HepG2 (cell line): Measurements from ENCODE around the gene ESM1. TPM values are rescaled to one million over a fixed set of nuclear protein-coding genes. Genes with fewer than 3 reads are reported as not detected.

ENCODE experiments used
- ATAC-seq: fragments of 200-7000 bp; cut with Tn5 transposase; 3 replicates; pipeline ENCODE4 v1.9.1; 2020; ENCODE audit warnings: mild to moderate bottlenecking, moderate library complexity
- BruUV-seq: library from RNA; stranded (reverse); fragments of 400-500 nt; replicated peaks from 2 replicates; lab custom pipeline; 2021; lab: Mats Ljungman, UMichigan
- CTCF ChIA-PET: fragments of 300-600 bp; formaldehyde crosslinking; extraction: SDS; loops from one replicate; lab custom pipeline; 2021; ENCODE audit warnings: low total read pairs, inconsistent platforms, low intra/inter-chr PET ratio; lab: Yijun Ruan, JAX
- POLR2A ChIA-PET: fragments of 350-600 bp; sonication (Branson Sonifier 250); formaldehyde crosslinking; loops from one replicate; lab custom pipeline; 2020; ENCODE audit warnings: antibody characterized with exemption, inconsistent platforms; lab: Yijun Ruan, JAX
- DNase-seq: peaks from one replicate; pipeline ENCODE4 v3.0.0-alpha.2; 2015; ENCODE audit warnings: low spot score
- FAIRE-seq: peaks from 3 replicates; lab custom pipeline; 2011; peaks lifted over from hg19 to GRCh38; lab: Jason Lieb, UNC
- H2AFZ ChIP-seq: one replicate; pipeline ENCODE4 v1.6.1; 2011; ENCODE audit warnings: low read length, inconsistent platforms
- H3K27ac ChIP-seq: fragments of 300-600 bp; 3 replicates; pipeline ENCODE4 v1.8.0; 2011; ENCODE audit warnings: mixed run types, mild to moderate bottlenecking, mixed read lengths, low read length, inconsistent platforms; ENCODE audit not compliant: insufficient read depth; ENCODE audit errors: extremely low read length
- H3K27me3 ChIP-seq, 2 experiments: fragments of 200-600 bp in 1 of 2; 2 replicates in 1 of 2; 3 replicates in 1 of 2; pipeline versions ENCODE4 v1.6.0 to v1.8.0; 2011; ENCODE audit warnings: low read length in 2 of 2, mild to moderate bottlenecking in 2 of 2, moderate library complexity in 2 of 2, inconsistent platforms in 1 of 2; ENCODE audit not compliant: insufficient read depth in 2 of 2, control insufficient read depth in 1 of 2
- H3K36me3 ChIP-seq, 2 experiments: fragments of 200-600 bp in 1 of 2; replicated peaks in 1 of 2; 2 replicates in 1 of 2; 3 replicates in 1 of 2; pipeline versions ENCODE4 v1.5.1 to v1.8.0; 2011; ENCODE audit warnings: low read length in 2 of 2, inconsistent platforms in 1 of 2; ENCODE audit not compliant: insufficient read depth in 2 of 2, control insufficient read depth in 1 of 2
- H3K4me1 ChIP-seq: 2 replicates; pipeline ENCODE4 v1.5.1; 2012; ENCODE audit warnings: low read length, inconsistent platforms; ENCODE audit not compliant: insufficient read depth
- H3K4me2 ChIP-seq: 2 replicates; pipeline ENCODE4 v1.6.0; 2011; ENCODE audit warnings: low read depth, low read length, inconsistent platforms
- H3K4me3 ChIP-seq, 3 experiments: fragments of 200-600 bp in 1 of 3; sonication (generic), shearing (Covaris generic) in 1 of 3; replicated peaks in 1 of 3; 2 replicates each; pipeline ENCODE4 v1.5.1; 2011 to 2016; ENCODE audit warnings: low read length in 3 of 3, inconsistent platforms in 2 of 3, low read depth in 2 of 3, mild to moderate bottlenecking in 2 of 3, control low read depth in 1 of 3, mixed read lengths in 1 of 3; ENCODE audit not compliant: insufficient read depth in 1 of 3
- H3K79me2 ChIP-seq: one replicate; pipeline ENCODE4 v1.6.1; 2011; ENCODE audit warnings: low read length, inconsistent platforms; ENCODE audit not compliant: insufficient read depth
- H3K9ac ChIP-seq: 2 replicates; pipeline ENCODE4 v1.6.0; 2011; ENCODE audit warnings: mild to moderate bottlenecking, low read depth, low read length, inconsistent platforms; ENCODE audit not compliant: insufficient read depth
- H3K9me3 ChIP-seq: 2 replicates; pipeline ENCODE4 v1.5.1; 2012; ENCODE audit warnings: mild to moderate bottlenecking, low read length
- H4K20me1 ChIP-seq: 2 replicates; pipeline ENCODE4 v1.6.0; 2011; ENCODE audit warnings: inconsistent platforms, mild to moderate bottlenecking, low read length, moderate library complexity; ENCODE audit not compliant: insufficient read depth
- CCDC6 ChIP-seq: sonication (generic); formaldehyde crosslinking; IDR thresholded peaks from 2 replicates; pipeline ENCODE4 v1.8.1; 2022; ENCODE audit warnings: mild to moderate bottlenecking, missing genetic modification reagents, moderate library complexity
- GATAD1 ChIP-seq: IDR thresholded peaks from 2 replicates; pipeline ENCODE4 v1.6.1; 2016; ENCODE audit warnings: missing genetic modification reagents, missing compliant biosample characterization
- HINFP ChIP-seq: sonication (generic); formaldehyde crosslinking; IDR thresholded peaks from 2 replicates; pipeline ENCODE4 v1.4.0; 2020; ENCODE audit warnings: low read depth, mild to moderate bottlenecking, missing genetic modification reagents
- MEIS2 ChIP-seq: sonication (generic); formaldehyde crosslinking; IDR thresholded peaks from 2 replicates; pipeline ENCODE4 v1.9.0; 2021; ENCODE audit warnings: mild to moderate bottlenecking, missing genetic modification reagents
- MIER2 ChIP-seq: IDR thresholded peaks from 2 replicates; pipeline ENCODE4 v1.6.1; 2016; ENCODE audit warnings: missing biosample characterization, missing genetic modification reagents
- MIXL1 ChIP-seq: IDR thresholded peaks from 2 replicates; pipeline ENCODE4 v1.6.1; 2016
- MTF2 ChIP-seq: sonication (generic); formaldehyde crosslinking; IDR thresholded peaks from 2 replicates; pipeline ENCODE4 v1.5.0; 2020; ENCODE audit warnings: missing genetic modification reagents, borderline replicate concordance
- POLR2AphosphoS2 ChIP-seq: IDR thresholded peaks from 2 replicates; pipeline ENCODE4 v1.6.1; 2011; ENCODE audit warnings: low read depth, low read length, improper control_type of control experiment
- PPARG ChIP-seq: conservative IDR thresholded peaks from 2 replicates; pipeline ENCODE4 v1.6.1; 2016; ENCODE audit warnings: missing biosample characterization, missing genetic modification reagents
- RAD21 ChIP-seq: fragments of 450-650 bp; formaldehyde crosslinking; IDR thresholded peaks from 2 replicates; pipeline ENCODE4 v1.5.0; 2020; ENCODE audit warnings: mild to moderate bottlenecking
- SMAD3 ChIP-seq: sonication (generic); formaldehyde crosslinking; IDR thresholded peaks from 2 replicates; pipeline ENCODE4 v1.4.0; 2020; ENCODE audit warnings: missing genetic modification reagents
- ZBTB44 ChIP-seq: sonication (generic); formaldehyde crosslinking; IDR thresholded peaks from 2 replicates; pipeline ENCODE4 v1.4.0; 2020; ENCODE audit warnings: missing genetic modification reagents
- ZEB1 ChIP-seq: IDR thresholded peaks from 2 replicates; pipeline ENCODE4 v1.6.1; 2012; ENCODE audit warnings: mild to moderate bottlenecking, low read depth, inconsistent platforms; ENCODE audit not compliant: insufficient replicate concordance
- ZFP1 ChIP-seq: IDR thresholded peaks from 2 replicates; pipeline ENCODE4 v1.6.1; 2016
- ZKSCAN5 ChIP-seq: sonication (generic); formaldehyde crosslinking; IDR thresholded peaks from 2 replicates; pipeline ENCODE4 v1.5.1; 2020; ENCODE audit warnings: mild to moderate bottlenecking, missing genetic modification reagents
- ZNF460 ChIP-seq: sonication (generic); formaldehyde crosslinking; IDR thresholded peaks from 2 replicates; pipeline ENCODE4 v1.5.1; 2020; ENCODE audit warnings: missing genetic modification reagents, mild to moderate bottlenecking, borderline replicate concordance
- ZNF737 ChIP-seq: sonication (generic); formaldehyde crosslinking; IDR thresholded peaks from 2 replicates; pipeline ENCODE4 v1.5.0; 2020; ENCODE audit warnings: missing genetic modification reagents, mild to moderate bottlenecking, borderline replicate concordance
- WGBS: methylation state at CpG from one replicate; pipeline ENCODE4 v1.1.6; 2017; ENCODE audit warnings: low lambda C conversion rate; 5-methylcytosine and 5-hydroxymethylcytosine counted together
- in situ Hi-C: cut with HindIII; loops from 2 replicates; pipeline ENCODE4 v1.10.0; 2017; ENCODE audit warnings: low pct_unique_long_range_greater_than_20kb; ENCODE audit not compliant: extremely low pct_ligation_motif_present
- intact Hi-C: fragments of 100-400 bp; cut with micrococcal nuclease; formaldehyde crosslinking; loops from one replicate; pipeline ENCODE4 v1.10.0; 2022; ENCODE audit not compliant: unreplicated experiment
- polyA plus RNA-seq, 8 experiments: library from polyadenylated mRNA; depleted of rRNA in 3 of 8; stranded (reverse) in 7 of 8; unstranded in 1 of 8; fragments of >200 nt; fragmentation: Illumina TruSeq in 4 of 8; extraction: Trizol in 4 of 8; gene quantifications; 2 replicates each; pipeline versions ENCODE4 v1.2.1 to v1.2.3, GENCODE V29; 2011 to 2016; ENCODE audit warnings: low read depth in 4 of 8, missing spikeins in 1 of 8, mixed read lengths in 1 of 8; ENCODE audit not compliant: insufficient read depth in 1 of 8
- total RNA-seq, 5 experiments: library from RNA; depleted of rRNA; stranded (reverse); fragments of >200 nt; fragmentation: Illumina TruSeq; extraction: Trizol; gene quantifications; 2 replicates each; pipeline ENCODE4 v1.2.3, GENCODE V29; 2016; ENCODE audit warnings: low read depth in 1 of 5

Gene ESM1
- total and polyA plus RNA-seq, 2 of the 13 experiments (the other 11 are each of a cell fraction or from before 2014, with no cell fraction given), result not detected

DNA sequence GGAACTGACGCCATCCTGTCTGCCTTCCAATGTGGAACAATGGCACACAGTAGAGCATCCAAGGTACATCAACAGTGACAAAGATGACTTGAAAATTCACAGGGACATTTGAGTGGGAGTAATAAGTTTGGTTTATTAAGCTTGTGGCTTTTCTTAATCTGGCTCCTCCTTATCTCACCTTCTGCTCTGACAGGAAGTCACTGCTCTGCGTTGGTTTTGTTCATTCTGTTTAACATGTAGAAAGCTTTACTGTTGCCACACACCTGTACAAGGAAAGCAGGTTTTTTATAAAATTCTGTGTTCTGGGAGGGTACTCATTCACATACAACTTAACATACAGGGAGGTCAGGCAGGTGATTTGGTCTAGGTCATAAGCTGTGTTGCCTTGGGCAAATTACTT lies 37.1 kb upstream of the ESM1 start:
- WGBS, result 0% methylated on average over 2 of the region's 2 CpGs
- Histone ChIP-seq H3K4me2 (no peak overlapping the region), H3K36me3 (no peaks in the 10 kb centered on the region)
- intact Hi-C loops, result no loop called here
- FAIRE-seq (no peak), ATAC-seq (no peak)
- TF ChIP-seq ZNF460 (CRISPR knock-in tag) (no peak), MIXL1 (CRISPR knock-in tag) (no peak), PPARG (no peak)
- TF ChIP-seq, all 625 proteins: peak for 0
- Histone ChIP-seq H3K27ac (no peak overlapping the region), H3K79me2 (no peaks in the 10 kb centered on the region), H3K4me1 (no peaks in the 10 kb centered on the region), H3K9ac (no peak overlapping the region), H3K27me3 (peaks cover 0 to 5% of the 10 kb centered on the region in 2 experiments; a peak in 2 of 5 replicates), H3K9me3 (no peaks in the 10 kb centered on the region), H2AFZ (no peak overlapping the region), H3K4me3 (no peak overlapping the region), H4K20me1 (no peaks in the 10 kb centered on the region)
- no TSS peak for BruUV-seq
- ChIA-PET CTCF (no interaction called here), POLR2A (no interaction called here)
- DNase-seq, result no peak
- in situ Hi-C loops, result no loop called here

- in situ Hi-C loops, result no loop called here
- FAIRE-seq, result no peak
Observed at GRCh38 chr5:55021821-55022220, 36.4 kb upstream of the ESM1 start.

More at GRCh38 chr5:55021821-55022220, 36.4 kb upstream of the ESM1 start:
- CTCF ChIA-PET, result no interaction called here
- H3K27me3 ChIP-seq, result peaks cover 0 to 5% of the 10 kb centered on the region in 2 experiments; a peak in 2 of 5 replicates
- POLR2A ChIA-PET, result no interaction called here
- H4K20me1 ChIP-seq, result no peaks in the 10 kb centered on the region
- intact Hi-C loops, result no loop called here
- no peaks in the 10 kb centered on the region for H3K9me3 ChIP-seq
- no peaks in the 10 kb centered on the region for H3K79me2 ChIP-seq
- DNase-seq (no peak), ATAC-seq (no peak)
- H3K4me1 ChIP-seq, result no peaks in the 10 kb centered on the region
- no peak overlapping the region for H2AFZ ChIP-seq
- H3K4me2 ChIP-seq, result no peak overlapping the region
- no peak for TF ChIP-seq MEIS2 (CRISPR knock-in tag)
- TF ChIP-seq ZKSCAN5 (CRISPR knock-in tag), result no peak
- no peak for TF ChIP-seq RAD21 (CRISPR knock-in tag)
- TF ChIP-seq HINFP (CRISPR knock-in tag), result no peak
- TF ChIP-seq SMAD3, result no peak
- no peak for TF ChIP-seq ZEB1
- no peak for TF ChIP-seq ZNF737
- no peak for TF ChIP-seq ZFP1 (CRISPR knock-in tag)
- TF ChIP-seq GATAD1 (CRISPR knock-in tag), result no peak
- TF ChIP-seq POLR2AphosphoS2, result no peak
- TF ChIP-seq ZBTB44 (CRISPR knock-in tag), result no peak
- no peak for TF ChIP-seq MIER2
- no peak for TF ChIP-seq CCDC6 (CRISPR knock-in tag)
- no peak for TF ChIP-seq MTF2 (CRISPR knock-in tag)
- no peaks in the 10 kb centered on the region for H3K36me3 ChIP-seq
- H3K4me3 ChIP-seq, result no peak overlapping the region
- H3K27ac ChIP-seq, result no peak overlapping the region
- WGBS, result 37% methylated on average over 4 of the region's 4 CpGs
- no TSS peak for BruUV-seq
- H3K9ac ChIP-seq, result no peak overlapping the region
